ENCODE results near the gene TCFL5.

The TCFL5 gene

GRCh38 chr20:62828511-62829230, 33.0 kb downstream of the TCFL5 start:
- H3K36me3 ChIP-seq (replicated peaks; ENCODE audit: low read depth, low read length) = no peaks in the 10 kb centered on the region
- H3K9me3 ChIP-seq (ENCODE audit: insufficient read depth, low read length) = no peaks in the 10 kb centered on the region
- no peak overlapping the region for H2AFZ ChIP-seq (ENCODE audit: low read depth, low read length)
- no peaks in the 10 kb centered on the region for H4K20me1 ChIP-seq (ENCODE audit: insufficient read depth, low read length)
- TF ChIP-seq CTCF (IDR thresholded peaks at IDR 0.05; ENCODE audit: low read depth, low read length) (no peak), EZH2phosphoT487 (IDR thresholded peaks at IDR 0.05; ENCODE audit: low read depth) (no peak)
- H3K4me2 ChIP-seq (ENCODE audit: low read length) = no peak overlapping the region
- no peaks in the 10 kb centered on the region for H3K79me2 ChIP-seq (ENCODE audit: low read length)
- no peak overlapping the region for H3K4me3 ChIP-seq (ENCODE audit: low read length)
- H3K27me3 ChIP-seq (ENCODE audit: low read depth, low read length) = no peaks in the 10 kb centered on the region
- H3K27ac ChIP-seq (ENCODE audit: low read length) = no peak overlapping the region
- no peak overlapping the region for H3K9ac ChIP-seq (ENCODE audit: low read length)
- peaks cover 50% of the 10 kb centered on the region for H3K4me1 ChIP-seq (ENCODE audit: low read length)

GRCh38 chr20:62828051-62828450, 33.6 kb downstream of the TCFL5 start:
- Histone ChIP-seq H3K4me2 (ENCODE audit: low read length) (no peak overlapping the region), H3K27ac (ENCODE audit: low read length) (no peak overlapping the region), H3K9ac (ENCODE audit: low read length) (no peak overlapping the region), H2AFZ (ENCODE audit: low read depth, low read length) (no peak overlapping the region), H3K27me3 (ENCODE audit: low read depth, low read length) (no peaks in the 10 kb centered on the region), H3K79me2 (ENCODE audit: low read length) (no peaks in the 10 kb centered on the region), H4K20me1 (ENCODE audit: insufficient read depth, low read length) (no peaks in the 10 kb centered on the region), H3K4me3 (ENCODE audit: low read length) (no peak overlapping the region), H3K9me3 (ENCODE audit: insufficient read depth, low read length) (no peaks in the 10 kb centered on the region), H3K36me3 (replicated peaks; ENCODE audit: low read depth, low read length) (no peaks in the 10 kb centered on the region), H3K4me1 (ENCODE audit: low read length) (peaks cover 52% of the 10 kb centered on the region)
- no peak for TF ChIP-seq CTCF (IDR thresholded peaks at IDR 0.05; ENCODE audit: low read depth, low read length)
- no peak for TF ChIP-seq EZH2phosphoT487 (IDR thresholded peaks at IDR 0.05; ENCODE audit: low read depth)

- Histone ChIP-seq H3K36me3 (replicated peaks; ENCODE audit: low read depth, low read length) (no peaks in the 10 kb centered on the region), H3K27me3 (ENCODE audit: low read depth, low read length) (no peaks in the 10 kb centered on the region), H3K27ac (ENCODE audit: low read length) (no peak overlapping the region), H3K79me2 (ENCODE audit: low read length) (no peaks in the 10 kb centered on the region), H3K4me1 (ENCODE audit: low read length) (peaks cover 52% of the 10 kb centered on the region), H3K9ac (ENCODE audit: low read length) (no peak overlapping the region), H4K20me1 (ENCODE audit: insufficient read depth, low read length) (no peaks in the 10 kb centered on the region), H2AFZ (ENCODE audit: low read depth, low read length) (no peak overlapping the region), H3K4me3 (ENCODE audit: low read length) (no peak overlapping the region), H3K4me2 (ENCODE audit: low read length) (no peak overlapping the region), H3K9me3 (ENCODE audit: insufficient read depth, low read length) (no peaks in the 10 kb centered on the region)
- TF ChIP-seq EZH2phosphoT487 (IDR thresholded peaks at IDR 0.05; ENCODE audit: low read depth) (no peak), CTCF (IDR thresholded peaks at IDR 0.05; ENCODE audit: low read depth, low read length) (no peak)
Observed at GRCh38 chr20:62827311-62828038, 34.1 kb downstream of the TCFL5 start.

GRCh38 chr20:62826646-62827310, 34.8 kb downstream of the TCFL5 start:
- 0 out of 2 replicates have a peak overlapping the region, but pooled peaks have one; percentile 83 for H3K4me2 ChIP-seq (ENCODE audit: low read length)
- H3K4me3 ChIP-seq (ENCODE audit: low read length) = no peak overlapping the region
- H3K27ac ChIP-seq (ENCODE audit: low read length) = 0 out of 2 replicates have a peak overlapping the region, but pooled peaks have one; percentile 27
- peaks cover 51% of the 10 kb centered on the region for H3K4me1 ChIP-seq (ENCODE audit: low read length)
- H2AFZ ChIP-seq (ENCODE audit: low read depth, low read length) = no peak overlapping the region
- H3K36me3 ChIP-seq (replicated peaks; ENCODE audit: low read depth, low read length) = no peaks in the 10 kb centered on the region
- peak overlapping the region; percentile 36; the same call in 1 of the 2 replicates for H3K9ac ChIP-seq (ENCODE audit: low read length)
- no peaks in the 10 kb centered on the region for H3K27me3 ChIP-seq (ENCODE audit: low read depth, low read length)
- TF ChIP-seq CTCF (IDR thresholded peaks at IDR 0.05; ENCODE audit: low read depth, low read length) (no peak), EZH2phosphoT487 (IDR thresholded peaks at IDR 0.05; ENCODE audit: low read depth) (no peak)
- H4K20me1 ChIP-seq (ENCODE audit: insufficient read depth, low read length) = no peaks in the 10 kb centered on the region
- H3K79me2 ChIP-seq (ENCODE audit: low read length) = no peaks in the 10 kb centered on the region
- no peaks in the 10 kb centered on the region for H3K9me3 ChIP-seq (ENCODE audit: insufficient read depth, low read length)

All from OCI-LY3 (cell line).